Activated T-cell treated with anti-CD3 and anti-CD28 coated beads for 24 hours (primary cell): ENCODE results near the gene WDFY4.

Experiments used
- DNase-seq: peaks from one replicate; pipeline ENCODE4 v3.0.0-alpha.2; 2020; ENCODE audit warnings: low read depth

The WDFY4 gene

GRCh38 chr10:48711830-48712229 is 27.2 kb downstream of the WDFY4 start:
- no peak for DNase-seq

DNA sequence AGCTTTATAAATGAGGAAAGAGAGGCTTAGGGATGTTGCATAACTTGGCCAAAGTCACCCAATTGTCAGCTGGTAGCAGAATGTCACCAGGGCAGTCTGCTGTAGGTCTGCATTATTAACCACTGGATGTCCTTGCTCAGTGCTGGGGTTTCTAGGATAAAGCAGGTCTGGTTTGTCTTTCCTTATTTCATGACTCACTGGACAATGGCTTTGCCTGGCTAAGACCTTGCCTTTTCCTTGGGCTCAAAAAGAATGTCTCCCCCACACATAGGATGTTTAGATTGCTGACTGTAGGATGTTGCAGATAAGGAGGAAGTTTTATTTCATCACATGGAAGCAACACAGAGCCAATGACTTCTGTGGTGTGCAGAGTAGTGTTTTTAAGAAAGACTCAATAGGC is 29.4 kb downstream of the WDFY4 start:
- DNase-seq, result no peak

GRCh38 chr10:48716416-48716815 is 31.7 kb downstream of the WDFY4 start:
- no peak for DNase-seq

DNA sequence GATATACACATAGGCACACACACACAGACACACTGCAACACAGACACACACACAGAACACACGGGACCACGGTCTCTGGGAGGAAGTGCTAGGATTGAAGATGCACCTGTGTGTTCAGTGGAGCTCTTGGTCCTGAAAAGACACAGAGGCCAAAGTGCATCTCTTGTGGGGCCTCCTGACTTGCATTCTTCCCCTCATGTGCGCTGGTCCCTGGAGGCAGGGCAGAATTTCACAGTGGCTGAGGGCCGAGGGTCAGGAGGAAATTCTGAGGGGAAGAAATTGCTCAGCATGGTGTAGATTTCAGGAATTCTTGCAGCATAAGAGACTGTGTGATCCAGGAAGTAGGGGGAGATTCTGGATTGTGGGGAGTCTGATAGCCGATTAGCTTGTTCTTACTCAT is 35.9 kb downstream of the WDFY4 start:
- DNase-seq, result no peak

GRCh38 chr10:48722153-48723145 is 37.8 kb downstream of the WDFY4 start:
- DNase-seq, result no peak

DNA sequence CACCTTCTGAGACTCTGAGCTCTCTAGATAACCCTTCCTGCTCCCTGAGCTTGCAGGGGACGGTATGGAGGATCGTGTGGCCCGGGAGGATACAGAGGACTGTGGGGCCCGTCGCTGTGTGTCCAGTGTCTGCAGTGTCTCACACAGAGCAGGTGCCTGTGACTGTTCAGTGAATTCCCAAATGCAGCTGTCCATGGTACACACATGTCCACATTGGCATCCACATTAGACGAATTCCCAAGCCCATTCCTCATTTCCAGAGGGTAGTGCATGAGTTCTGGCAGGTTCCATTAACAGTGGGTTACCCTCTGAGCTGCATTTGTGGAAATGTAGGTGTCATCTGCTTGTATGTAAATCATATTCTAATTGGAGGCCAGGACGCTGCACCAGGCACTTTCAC is 39.5 kb downstream of the WDFY4 start:
- no peak for DNase-seq

GRCh38 chr10:48725708-48726107 is 41.0 kb downstream of the WDFY4 start:
- no peak for DNase-seq

DNA sequence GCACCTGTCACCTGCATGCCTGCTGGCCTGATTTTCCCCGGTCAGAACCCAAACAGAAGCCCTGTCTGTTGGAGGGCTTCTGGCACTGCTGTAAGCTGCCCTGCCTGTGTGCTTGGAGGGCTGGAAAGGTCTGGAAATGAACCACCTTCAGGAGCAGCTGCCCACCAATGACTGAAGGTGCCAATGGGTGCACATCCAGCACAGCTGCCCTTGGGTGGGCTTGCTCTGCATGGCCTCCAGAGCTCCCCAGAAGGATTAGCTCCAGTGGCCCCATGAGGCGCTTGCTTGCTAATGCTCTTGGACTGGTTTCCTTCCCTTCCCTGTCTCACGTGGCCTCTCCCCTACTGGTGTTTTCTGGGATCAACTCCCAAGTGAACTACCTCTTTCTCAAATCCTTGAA is 43.2 kb downstream of the WDFY4 start:
- no peak for DNase-seq

DNA sequence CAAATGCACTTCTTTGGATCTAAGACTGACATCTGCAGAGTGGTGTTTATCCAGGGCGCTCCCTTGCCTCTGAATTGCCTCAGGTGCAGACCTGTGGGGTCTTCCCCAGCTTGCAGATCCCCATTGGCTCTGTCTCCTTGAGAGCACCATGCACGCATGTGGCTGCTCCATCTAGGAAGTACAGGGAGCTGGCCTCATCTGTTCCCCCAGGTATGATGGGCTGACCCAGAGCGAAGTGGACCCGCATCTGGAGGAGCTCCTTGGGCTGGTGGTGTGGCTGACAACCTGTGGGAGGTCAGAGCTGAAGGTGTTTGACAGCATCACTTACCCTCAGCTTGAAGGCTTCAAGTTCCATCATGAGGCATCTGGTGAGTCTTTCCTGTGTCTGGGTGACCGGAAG is 44.5 kb downstream of the WDFY4 start:
- no peak for DNase-seq

DNA sequence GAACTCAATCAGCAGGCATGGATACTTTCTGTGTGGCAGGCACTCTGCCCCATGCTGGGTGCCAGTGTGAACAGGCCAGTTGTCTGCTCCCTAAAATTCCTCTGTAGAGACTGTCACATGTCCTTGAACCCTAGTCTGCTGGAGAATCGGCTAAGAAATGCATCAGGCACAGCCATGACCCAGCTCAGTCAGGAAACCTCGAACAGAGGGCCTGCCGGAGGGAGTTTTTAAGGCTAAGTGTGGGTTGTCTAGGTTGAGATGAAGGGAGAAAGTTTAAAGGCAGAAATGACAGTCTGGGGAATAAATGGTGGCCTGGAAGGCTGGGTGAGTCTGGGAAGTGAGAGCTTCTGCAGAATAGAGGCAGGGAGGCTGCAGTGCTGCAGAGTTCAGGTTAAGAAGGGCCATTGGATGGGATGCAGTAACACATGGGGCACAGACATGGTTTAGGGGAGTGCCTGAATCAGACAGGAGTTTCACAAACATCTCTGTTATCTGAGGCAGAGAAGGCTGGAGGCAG is 45.3 kb downstream of the WDFY4 start:
- no peak for DNase-seq

- no peak for DNase-seq
These were observed 46.5 kb downstream of the WDFY4 start for GRCh38 chr10:48731141-48731540.

- no peak for DNase-seq
These were observed 47.0 kb downstream of the WDFY4 start for GRCh38 chr10:48731654-48732053.

DNA sequence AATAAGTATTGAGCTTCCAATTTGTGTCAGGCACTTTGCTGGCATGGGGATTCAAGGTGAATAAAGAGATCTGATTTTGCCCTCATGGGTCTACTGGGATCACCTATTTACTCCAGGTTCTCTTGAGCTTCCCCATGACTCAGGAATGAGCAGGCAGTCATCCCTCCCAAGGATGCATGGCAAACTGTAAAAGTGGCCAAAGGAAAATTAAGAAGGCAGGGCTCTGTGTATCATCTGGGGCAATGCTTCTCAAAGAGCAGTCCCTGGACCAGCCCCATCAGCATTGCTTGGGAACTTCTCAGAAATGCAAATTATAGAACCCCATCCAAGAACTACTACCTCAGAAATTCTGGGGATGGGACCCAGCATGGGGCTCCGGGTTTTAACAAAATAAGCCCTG is 48.7 kb downstream of the WDFY4 start:
- DNase-seq, result no peak

GRCh38 chr10:48735836-48736390 is 51.2 kb downstream of the WDFY4 start:
- no peak for DNase-seq

DNA sequence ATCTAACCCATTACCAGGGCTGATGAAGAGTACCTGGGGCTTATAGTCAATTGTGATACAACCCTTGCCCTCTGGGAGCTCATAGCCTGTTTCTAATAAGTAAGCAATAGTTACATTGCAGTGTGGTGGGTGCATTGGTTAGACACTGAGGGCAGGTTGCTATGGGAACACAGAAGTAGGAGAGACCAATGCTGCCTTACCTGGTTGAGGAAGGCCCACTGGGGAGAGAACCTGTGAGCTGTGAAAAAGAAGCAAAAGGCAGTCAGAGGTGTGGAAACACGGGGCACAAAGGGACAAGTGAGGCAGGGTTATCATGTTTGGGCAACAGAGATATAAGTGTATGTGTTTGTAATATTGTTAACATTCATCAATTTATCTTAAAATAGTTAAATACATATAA is 51.9 kb downstream of the WDFY4 start:
- no peak for DNase-seq

DNA sequence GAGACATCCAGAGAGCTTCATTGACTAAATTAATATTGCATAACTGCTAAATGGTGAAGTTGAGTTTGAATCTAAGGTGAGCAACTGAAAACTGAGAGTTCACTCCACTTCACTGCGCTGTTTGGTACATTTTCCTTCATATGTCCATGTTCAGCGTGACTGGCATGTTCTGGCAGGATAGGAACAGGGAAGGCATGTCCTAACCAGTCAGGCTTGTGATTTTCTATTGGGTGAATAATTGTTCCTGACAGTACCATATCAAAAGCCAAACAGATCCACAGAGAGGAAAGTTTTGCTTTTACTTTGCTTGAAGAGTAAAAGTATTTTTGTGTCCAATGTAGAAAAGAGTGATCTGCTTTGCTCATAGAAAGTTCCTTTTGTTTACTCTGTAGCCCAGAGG is 53.2 kb downstream of the WDFY4 start:
- no peak for DNase-seq

DNA sequence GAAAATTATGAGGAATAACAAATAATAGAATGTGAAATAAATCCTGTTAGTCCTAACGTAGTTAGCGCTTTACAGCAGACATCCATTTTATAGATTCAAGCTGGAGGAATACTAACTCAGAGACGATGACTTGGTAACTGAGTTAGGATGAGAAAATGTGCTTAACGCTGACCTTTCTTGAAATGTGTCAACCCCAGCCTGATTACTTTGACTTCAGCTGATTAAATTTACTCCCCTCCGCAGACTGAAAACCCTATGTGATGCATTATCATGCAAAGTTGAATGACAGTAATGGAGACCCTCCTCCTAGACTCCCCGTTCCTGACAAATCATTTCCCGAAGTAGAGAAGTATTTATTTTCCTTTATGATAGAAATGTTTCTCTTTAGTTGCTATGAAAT is 54.5 kb downstream of the WDFY4 start:
- no peak for DNase-seq

- no peak for DNase-seq
These were observed 55.5 kb downstream of the WDFY4 start for GRCh38 chr10:48740015-48740707.

GRCh38 chr10:48740988-48741387 is 56.3 kb downstream of the WDFY4 start:
- no peak for DNase-seq

DNA sequence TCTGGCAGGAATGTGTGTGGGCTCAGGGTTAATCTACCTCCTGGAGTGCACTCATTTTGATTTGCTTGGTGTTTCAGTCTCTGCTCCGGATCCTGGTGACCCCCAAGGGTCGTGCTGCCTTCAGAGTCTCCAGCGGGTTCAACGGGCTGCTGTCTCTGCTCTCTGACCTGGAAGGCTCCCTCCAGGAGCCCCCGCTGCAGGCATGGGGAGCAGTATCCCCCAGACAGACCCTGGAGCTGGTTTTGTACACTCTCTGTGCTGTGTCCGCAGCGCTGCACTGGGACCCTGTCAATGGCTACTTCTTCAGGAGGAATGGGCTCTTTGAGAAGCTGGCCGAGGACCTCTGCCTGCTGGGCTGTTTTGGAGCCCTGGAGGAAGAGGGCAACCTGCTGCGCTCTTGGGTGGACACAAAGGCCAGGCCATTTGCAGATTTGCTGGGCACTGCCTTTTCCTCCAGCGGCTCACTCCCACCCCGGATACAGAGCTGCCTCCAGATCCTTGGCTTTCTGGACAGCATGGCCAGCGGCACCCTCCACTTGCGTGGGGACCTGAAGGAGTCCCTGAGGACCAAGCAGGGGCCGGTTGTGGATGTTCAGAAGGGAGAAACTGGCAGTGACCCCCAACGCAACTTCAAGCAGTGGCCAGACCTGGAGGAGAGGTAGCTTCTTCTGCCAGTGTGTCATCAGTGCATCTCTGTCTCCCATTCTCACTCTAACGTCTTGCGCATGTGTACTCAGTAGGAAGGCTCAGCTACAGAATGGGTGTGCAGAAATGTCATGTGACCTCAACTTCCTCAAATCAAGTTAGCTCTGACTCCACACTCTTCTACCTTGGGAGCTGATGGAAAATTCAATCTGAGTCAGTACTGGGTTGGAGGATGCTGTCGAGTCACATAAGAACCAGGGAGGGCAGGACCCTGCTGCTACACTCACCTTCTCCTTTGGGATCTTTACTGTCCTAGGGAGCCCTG is 58.5 kb downstream of the WDFY4 start:
- DNase-seq, result no peak

GRCh38 chr10:48744587-48744986 is 59.9 kb downstream of the WDFY4 start:
- no peak for DNase-seq
